Measurements from ENCODE around the gene CACNB4.

The CACNB4 gene

GRCh38 chr2:151860613-151861146 lies 238.2 kb downstream of the CACNB4 start:
- no peak for TF ChIP-seq CTCF (IDR thresholded peaks at IDR 0.05; ENCODE audit: control insufficient read depth, insufficient read depth, low read depth, low read length, missing control alignments)

GRCh38 chr2:151860210-151860609 lies 238.6 kb downstream of the CACNB4 start:
- no peak for DNase-seq (ENCODE audit: low read depth)
- H3K4me3 ChIP-seq (ENCODE audit: control insufficient read depth, low read depth, low read length) = no peak overlapping the region
- TF ChIP-seq CTCF (IDR thresholded peaks at IDR 0.05; ENCODE audit: control insufficient read depth, insufficient read depth, low read depth, low read length, missing control alignments) = no peak

More at GRCh38 chr2:151860613-151861146, 238.2 kb downstream of the CACNB4 start:
- no peak overlapping the region for H3K4me3 ChIP-seq (ENCODE audit: control insufficient read depth, low read depth, low read length)
- no peak for DNase-seq (ENCODE audit: low read depth)

GRCh38 chr2:151857650-151858049 lies 241.2 kb downstream of the CACNB4 start:
- TF ChIP-seq CTCF (IDR thresholded peaks at IDR 0.05; ENCODE audit: control insufficient read depth, insufficient read depth, low read depth, low read length, missing control alignments) = no peak
- no peak for DNase-seq (ENCODE audit: low read depth)
- no peak overlapping the region for H3K4me3 ChIP-seq (ENCODE audit: control insufficient read depth, low read depth, low read length)

- no peak for DNase-seq (ENCODE audit: low read depth)
- H3K4me3 ChIP-seq (ENCODE audit: control insufficient read depth, low read depth, low read length) = no peak overlapping the region
- no peak for TF ChIP-seq CTCF (IDR thresholded peaks at IDR 0.05; ENCODE audit: control insufficient read depth, insufficient read depth, low read depth, low read length, missing control alignments)
Observed at GRCh38 chr2:151855111-151855510, 243.7 kb downstream of the CACNB4 start.

- no peak for TF ChIP-seq CTCF (IDR thresholded peaks at IDR 0.05; ENCODE audit: control insufficient read depth, insufficient read depth, low read depth, low read length, missing control alignments)
- no peak overlapping the region for H3K4me3 ChIP-seq (ENCODE audit: control insufficient read depth, low read depth, low read length)
- no peak for DNase-seq (ENCODE audit: low read depth)
Observed at GRCh38 chr2:151853070-151853758, 245.6 kb downstream of the CACNB4 start.

GRCh38 chr2:151852260-151853069 lies 246.4 kb downstream of the CACNB4 start:
- DNase-seq (ENCODE audit: low read depth) = no peak
- TF ChIP-seq CTCF (IDR thresholded peaks at IDR 0.05; ENCODE audit: control insufficient read depth, insufficient read depth, low read depth, low read length, missing control alignments) = no peak
- no peak overlapping the region for H3K4me3 ChIP-seq (ENCODE audit: control insufficient read depth, low read depth, low read length)
